HG02870 (cell line): Measurements from ENCODE around the gene ASMTL.
A peak's percentile ranks its signal among the peaks of the same experiment; 100 is the strongest.
"Not testable (repeated sequence)": the region's sequence is repeated elsewhere in the genome, so short reads cannot be mapped to it uniquely, and the experiment has no call there.

Experiments
- ATAC-seq: cut with Tn5 transposase; IDR thresholded peaks from one replicate; pipeline ENCODE4 v1.9.1; 2021; ENCODE audit warnings: mild to moderate bottlenecking, moderate library complexity; ENCODE audit not compliant: unreplicated experiment

ASMTL gene

DNA sequence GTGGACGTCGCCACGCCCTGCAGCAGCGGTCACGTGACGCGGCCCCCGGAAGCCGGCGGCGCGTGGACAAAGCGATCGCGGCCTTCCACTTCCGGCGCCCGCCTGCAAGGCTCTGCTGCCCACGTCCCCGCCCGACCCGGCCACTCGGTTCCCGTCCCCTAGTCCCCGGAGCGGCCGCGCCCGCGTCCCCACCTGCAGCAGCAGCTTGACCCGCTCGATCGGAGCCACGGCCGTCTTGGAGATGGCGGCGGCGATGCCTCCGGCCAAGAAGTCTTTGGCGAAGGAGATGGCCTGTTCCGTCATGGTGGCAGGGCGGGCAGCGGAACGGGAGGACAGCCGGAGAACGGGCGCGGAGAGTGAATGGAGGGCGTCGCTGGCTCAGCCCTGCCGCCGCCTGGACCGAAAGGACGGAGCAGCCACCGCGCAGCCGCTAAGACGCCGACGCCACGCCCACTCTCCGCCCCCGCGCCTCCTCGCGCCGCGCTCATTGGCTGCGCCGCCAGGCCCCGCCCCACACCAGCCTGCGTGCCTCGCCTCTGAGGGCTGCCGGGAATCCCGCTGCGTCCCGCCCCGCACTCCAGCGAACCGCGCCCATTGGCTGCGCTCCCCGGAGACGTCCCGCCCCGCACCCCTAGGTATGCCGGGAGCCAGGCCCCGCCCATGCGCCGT is 60.9 kb downstream of the ASMTL start, which contains the start of gene SLC25A6:
TSS of gene SLC25A6 (minus strand) at position 407 of the 669 bp plus-strand sequence. CDS start at position 303, 104 bp downstream.
- peak; percentile 93 for ATAC-seq

- ATAC-seq: peak; percentile 32
Observed at GRCh38 chrX:1391370-1391706, 61.4 kb downstream of the ASMTL start.

DNA sequence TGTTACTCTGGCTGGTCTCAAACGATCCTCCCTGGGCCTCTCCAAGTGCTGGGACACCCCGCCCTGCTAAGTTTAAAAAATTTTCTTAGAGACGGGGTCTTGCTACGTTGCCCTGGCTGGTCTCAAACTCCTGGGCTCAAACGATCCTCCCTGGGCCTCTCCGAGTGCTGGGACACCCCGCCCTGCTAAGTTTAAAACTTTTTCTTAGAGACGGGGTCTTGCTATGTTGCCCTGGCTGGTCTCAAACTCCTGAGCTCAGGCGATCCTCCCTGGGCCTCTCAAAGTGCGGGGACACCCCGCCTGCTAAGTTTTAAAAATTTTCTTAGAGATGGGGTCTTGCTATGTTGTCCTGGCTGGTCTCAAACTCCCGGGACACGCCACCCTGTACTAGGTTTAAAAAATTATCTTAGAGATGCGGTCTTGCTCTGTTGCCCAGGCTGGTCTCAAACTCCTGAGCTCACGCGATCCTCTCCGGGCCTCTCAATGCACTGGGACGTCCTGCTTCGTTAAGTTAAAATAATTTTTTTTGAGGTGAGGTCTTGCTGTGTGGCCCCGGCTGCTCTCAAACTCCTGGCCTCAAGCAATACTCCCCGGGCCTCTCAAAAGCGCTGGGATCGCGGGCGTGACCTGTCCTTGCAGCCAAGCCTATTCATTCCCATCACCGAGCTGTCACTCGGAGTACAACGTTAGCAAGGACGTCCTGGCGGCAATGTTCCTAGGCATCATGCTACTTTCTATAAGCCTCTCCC is 61.9 kb downstream of the ASMTL start:
- no peak for ATAC-seq

GRCh38 chrX:1389993-1390285 is 62.8 kb downstream of the ASMTL start:
- ATAC-seq: no peak

GRCh38 chrX:1389181-1389992 is 63.3 kb downstream of the ASMTL start:
- no peak for ATAC-seq

GRCh38 chrX:1388651-1389050 is 64.1 kb downstream of the ASMTL start:
- no peak for ATAC-seq

GRCh38 chrX:1387141-1387776 is 65.5 kb downstream of the ASMTL start:
- no peak for ATAC-seq

GRCh38 chrX:1386338-1387127 is 66.2 kb downstream of the ASMTL start:
- ATAC-seq: no peak

DNA sequence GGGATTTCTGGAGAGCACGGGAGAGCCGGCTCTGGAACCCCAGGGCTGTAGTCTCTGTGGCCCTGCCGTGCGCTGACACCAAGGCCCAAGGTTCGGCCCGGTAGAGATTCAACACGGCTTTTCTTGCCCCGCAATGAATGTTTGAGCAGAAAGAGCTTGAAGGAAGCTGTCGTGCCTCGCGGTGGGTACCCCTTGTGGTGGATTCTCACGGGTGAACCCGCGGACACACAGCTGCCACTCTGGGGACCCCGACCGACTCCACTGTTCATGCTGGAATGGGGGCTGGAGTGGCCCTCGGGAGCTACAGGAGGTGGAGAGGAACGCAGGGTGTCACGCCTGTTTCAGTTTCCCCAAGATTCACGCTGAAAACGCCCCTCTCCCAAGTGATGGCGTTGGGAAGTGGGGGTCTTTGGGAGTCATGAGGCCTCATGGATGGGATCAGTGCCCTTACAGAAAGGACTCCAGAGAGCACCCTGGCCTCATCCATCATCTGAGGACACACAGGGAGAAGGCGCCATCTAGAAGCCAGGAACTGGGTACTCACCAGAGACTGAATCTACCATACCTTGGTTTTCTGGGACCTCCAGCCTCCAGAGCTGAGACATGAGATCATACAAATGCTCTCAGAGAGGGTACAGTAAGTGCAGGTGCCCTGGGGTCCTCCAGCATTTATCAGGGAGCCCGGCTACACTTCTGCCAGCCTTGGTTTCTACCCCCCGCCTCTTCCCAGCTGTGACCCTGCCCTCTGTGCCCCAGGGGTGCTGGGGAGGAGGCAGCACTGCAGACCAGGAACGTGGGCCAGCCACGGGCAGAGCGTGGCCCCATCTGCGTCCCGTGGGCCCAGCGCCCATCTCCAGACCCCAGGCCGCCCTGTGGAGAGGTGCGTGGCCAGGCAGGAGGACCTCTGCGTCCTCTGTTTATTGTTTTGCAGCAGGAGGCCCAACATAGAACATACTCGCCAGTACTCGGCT is 67.2 kb downstream of the ASMTL start:
- no peak for ATAC-seq

DNA sequence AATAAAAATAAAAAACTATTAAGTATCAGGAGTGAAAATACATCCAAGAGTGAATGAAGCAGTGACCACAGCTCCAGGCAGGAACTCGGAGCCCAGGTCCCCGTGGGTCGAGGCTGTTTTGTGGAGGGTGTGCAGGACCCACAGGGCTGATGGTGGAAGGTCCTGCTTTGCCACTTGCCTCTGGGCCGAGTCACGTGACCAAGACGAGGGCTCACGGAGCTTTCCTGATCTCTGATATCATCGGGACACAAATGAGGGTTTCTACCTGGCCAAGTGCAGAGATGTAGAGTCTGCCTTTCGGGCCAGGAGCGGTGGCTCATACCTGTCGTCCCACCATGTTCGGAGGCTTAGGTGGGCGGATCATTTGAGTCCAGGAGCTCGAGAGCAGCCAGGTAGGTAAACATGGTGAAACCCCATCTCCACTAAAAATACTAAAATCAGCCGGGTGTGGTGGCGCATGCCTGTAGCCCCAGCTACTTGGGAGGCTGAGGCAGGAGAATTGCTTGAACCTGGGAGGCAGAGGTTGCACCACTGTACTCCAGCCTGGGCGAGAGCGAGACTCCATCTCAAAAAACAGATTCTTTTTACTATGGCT is 68.0 kb downstream of the ASMTL start:
- ATAC-seq: no peak

- no peak for ATAC-seq
Observed at GRCh38 chrX:1380672-1381233, 72.0 kb downstream of the ASMTL start.

- no peak for ATAC-seq
Observed at GRCh38 chrX:1378306-1378759, 74.4 kb downstream of the ASMTL start.

- ATAC-seq: no peak
Observed at GRCh38 chrX:1368385-1368698, 84.4 kb downstream of the ASMTL start.

GRCh38 chrX:1366363-1366762 is 86.3 kb downstream of the ASMTL start:
- ATAC-seq: not testable (repeated sequence)

DNA sequence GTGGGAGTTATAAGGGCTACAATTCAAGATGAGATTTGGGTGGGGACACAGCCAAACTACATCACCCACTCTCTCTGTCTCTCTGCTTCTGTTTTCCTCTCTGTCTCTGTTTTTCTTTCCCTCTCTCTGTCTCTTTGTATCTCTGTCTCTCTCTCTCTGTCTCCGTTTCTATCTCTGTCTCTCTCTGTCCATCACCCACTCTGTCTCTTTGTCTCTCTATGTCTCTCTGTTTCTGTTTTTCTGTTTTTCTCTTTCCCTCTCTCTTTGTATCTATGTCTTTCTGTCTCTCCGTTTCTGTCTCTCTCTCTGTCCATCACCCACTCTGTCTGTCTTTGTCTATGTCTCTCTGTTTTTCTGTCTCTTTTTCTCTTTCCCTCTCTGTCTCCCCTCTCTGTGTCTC is 90.8 kb downstream of the ASMTL start:
- ATAC-seq: no peak

GRCh38 chrX:1361275-1361674 is 91.4 kb downstream of the ASMTL start:
- ATAC-seq: no peak

- no peak for ATAC-seq
Observed at GRCh38 chrX:1360171-1360570, 92.5 kb downstream of the ASMTL start.

GRCh38 chrX:1359477-1359873 is 93.2 kb downstream of the ASMTL start:
- ATAC-seq: no peak
